ENCODE data around the gene KIF15. TPM values are rescaled to one million over a fixed set of nuclear protein-coding genes. Genes with fewer than 3 reads are reported as not detected.

Gene KIF15
- total RNA-seq, 4 donors from 2014 or later, result 0.95 to 11.5 (median 0.96) TPM; not detected in 1

- Histone ChIP-seq H3K27me3 (no peaks in the 10 kb centered on the region), H3K4me1 (no peaks in the 10 kb centered on the region), H3K27ac (no peak overlapping the region), H3K36me3 (no peaks in the 10 kb centered on the region), H3K4me3 (no peak overlapping the region), H3K9me3 (no peaks in the 10 kb centered on the region)
- TF ChIP-seq POLR2AphosphoS5 (IDR thresholded peaks at IDR 0.05) (no peak), EP300 (IDR thresholded peaks at IDR 0.05; ENCODE audit: low read depth) (no peak), CTCF (IDR thresholded peaks at IDR 0.05) (no peak), POLR2A (IDR thresholded peaks at IDR 0.05) (no peak)
- WGBS, 2 donors (ENCODE audit: low coverage in 1 of 2), result 84 to 90% methylated on average over 2 of the region's 2 CpGs
- intact Hi-C loops (cut with DNase I; ENCODE audit: low total_unique reads), result no loop called here
- in situ Hi-C loops (cut with MboI; ENCODE audit: low pct_ligation_motif_present in 1 of 4, low pct_unique_long_range_greater_than_20kb in 1 of 4, low sequenced_read_pairs in 3 of 4), result no loop called here
- no peak for DNase-seq
These were observed 63.8 kb downstream of the KIF15 start for GRCh38 chr3:44825264-44825925.

GRCh38 chr3:44827196-44827595, 65.6 kb downstream of the KIF15 start:
- in situ Hi-C loops (cut with MboI; ENCODE audit: low pct_ligation_motif_present in 1 of 4, low pct_unique_long_range_greater_than_20kb in 1 of 4, low sequenced_read_pairs in 3 of 4), result no loop called here
- no peak for TF ChIP-seq CTCF (IDR thresholded peaks at IDR 0.05)
- TF ChIP-seq EP300 (IDR thresholded peaks at IDR 0.05; ENCODE audit: low read depth), result no peak
- TF ChIP-seq POLR2A (IDR thresholded peaks at IDR 0.05), result no peak
- no peak for TF ChIP-seq POLR2AphosphoS5 (IDR thresholded peaks at IDR 0.05)

GRCh38 chr3:44831232-44831631, 69.6 kb downstream of the KIF15 start:
- 95 to 98% methylated on average over 5 of the region's 5 CpGs for WGBS, 2 donors (ENCODE audit: low coverage in 1 of 2)
- DNase-seq, result no peak
- no peak for TF ChIP-seq EP300 (IDR thresholded peaks at IDR 0.05; ENCODE audit: low read depth)
- TF ChIP-seq CTCF (IDR thresholded peaks at IDR 0.05), result no peak
- TF ChIP-seq POLR2AphosphoS5 (IDR thresholded peaks at IDR 0.05), result no peak
- no peak for TF ChIP-seq POLR2A (IDR thresholded peaks at IDR 0.05)
- Histone ChIP-seq H3K27me3 (no peaks in the 10 kb centered on the region), H3K4me1 (no peaks in the 10 kb centered on the region), H3K36me3 (no peaks in the 10 kb centered on the region), H3K4me3 (no peak overlapping the region), H3K9me3 (no peaks in the 10 kb centered on the region), H3K27ac (no peak overlapping the region)
- in situ Hi-C loops (cut with MboI; ENCODE audit: low pct_ligation_motif_present in 1 of 4, low pct_unique_long_range_greater_than_20kb in 1 of 4, low sequenced_read_pairs in 3 of 4), result no loop called here
- intact Hi-C loops (cut with DNase I; ENCODE audit: low total_unique reads), result no loop called here

More at GRCh38 chr3:44827196-44827595, 65.6 kb downstream of the KIF15 start:
- Histone ChIP-seq H3K4me1 (no peaks in the 10 kb centered on the region), H3K27me3 (no peaks in the 10 kb centered on the region), H3K36me3 (no peaks in the 10 kb centered on the region), H3K9me3 (no peaks in the 10 kb centered on the region), H3K27ac (no peak overlapping the region), H3K4me3 (no peak overlapping the region)
- DNase-seq, result no peak
- intact Hi-C loops (cut with DNase I; ENCODE audit: low total_unique reads), result no loop called here
- 91 to 94% methylated on average over 2 to 3 of the region's 3 CpGs for WGBS, 2 donors (ENCODE audit: low coverage in 1 of 2)

- TF ChIP-seq CTCF (IDR thresholded peaks at IDR 0.05) (no peak), POLR2A (IDR thresholded peaks at IDR 0.05) (no peak), POLR2AphosphoS5 (IDR thresholded peaks at IDR 0.05) (no peak), EP300 (IDR thresholded peaks at IDR 0.05; ENCODE audit: low read depth) (no peak)
- Histone ChIP-seq H3K27me3 (no peaks in the 10 kb centered on the region), H3K4me1 (no peaks in the 10 kb centered on the region), H3K36me3 (peaks cover 0 to 4% (median 0%) of the 10 kb centered on the region in 4 donors), H3K4me3 (no peak overlapping the region), H3K9me3 (peaks cover 7% of the 10 kb centered on the region in 2 donors), H3K27ac (no peak overlapping the region)
- intact Hi-C loops (cut with DNase I; ENCODE audit: low total_unique reads), result no loop called here
- in situ Hi-C loops (cut with MboI; ENCODE audit: low pct_ligation_motif_present in 1 of 4, low pct_unique_long_range_greater_than_20kb in 1 of 4, low sequenced_read_pairs in 3 of 4), result no loop called here
- DNase-seq, result no peak
- WGBS, 2 donors (ENCODE audit: low coverage in 1 of 2), result 97% methylated on average over 1 of the region's 1 CpG; no CpG with 5 or more reads in 1 of the 2 donors
These were observed 70.4 kb downstream of the KIF15 start for GRCh38 chr3:44832032-44832431.
